Measurements from ENCODE around the gene CYB561A3.

The CYB561A3 gene

DNA sequence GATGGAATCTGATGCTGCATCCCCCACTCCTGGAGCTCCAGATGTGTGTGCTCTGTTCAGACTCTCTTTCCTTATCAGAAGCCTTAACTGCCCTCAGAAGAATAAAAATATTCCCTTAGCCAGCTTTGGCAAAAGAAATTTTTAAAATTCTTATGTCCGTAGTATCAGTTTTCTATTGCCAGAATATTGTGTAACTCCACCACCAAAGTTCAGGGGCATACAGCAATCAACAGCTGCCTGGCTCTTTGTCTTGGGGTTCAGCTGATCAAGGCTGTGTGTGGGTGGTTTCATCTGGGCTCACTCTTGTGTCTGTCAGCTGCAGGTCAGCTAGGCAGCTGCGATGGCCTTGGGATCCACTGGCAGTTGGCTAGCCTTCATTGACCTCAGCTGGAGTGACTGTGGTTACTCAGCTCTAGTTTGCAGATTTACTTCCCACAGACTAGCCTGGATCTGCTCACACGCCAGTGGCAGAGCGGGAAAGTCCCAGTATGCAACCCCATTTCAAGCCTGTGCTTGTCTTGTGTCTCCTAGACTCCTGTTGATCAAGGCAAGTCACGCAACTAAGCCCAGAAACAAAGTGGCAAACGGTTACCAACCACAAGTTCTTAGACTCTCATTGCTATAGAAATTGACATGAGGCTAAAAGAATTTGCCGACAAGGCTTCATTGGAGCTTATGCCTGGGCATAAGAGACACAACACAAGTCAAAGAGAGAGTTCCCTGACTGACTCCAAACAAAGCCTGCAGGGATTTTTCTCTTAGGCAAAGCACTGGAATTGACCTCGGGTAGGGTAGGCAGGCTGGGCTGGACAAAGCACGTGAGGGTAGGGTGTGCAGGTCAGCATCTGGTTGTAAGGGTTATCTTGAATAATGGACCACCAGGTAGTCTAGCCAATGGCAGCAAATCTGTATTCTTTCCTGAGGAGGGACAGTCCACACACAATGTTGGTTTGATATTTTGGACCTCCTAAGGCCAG, 8.0 kb upstream of the CYB561A3 start:
- DNase-seq: no peak

DNA sequence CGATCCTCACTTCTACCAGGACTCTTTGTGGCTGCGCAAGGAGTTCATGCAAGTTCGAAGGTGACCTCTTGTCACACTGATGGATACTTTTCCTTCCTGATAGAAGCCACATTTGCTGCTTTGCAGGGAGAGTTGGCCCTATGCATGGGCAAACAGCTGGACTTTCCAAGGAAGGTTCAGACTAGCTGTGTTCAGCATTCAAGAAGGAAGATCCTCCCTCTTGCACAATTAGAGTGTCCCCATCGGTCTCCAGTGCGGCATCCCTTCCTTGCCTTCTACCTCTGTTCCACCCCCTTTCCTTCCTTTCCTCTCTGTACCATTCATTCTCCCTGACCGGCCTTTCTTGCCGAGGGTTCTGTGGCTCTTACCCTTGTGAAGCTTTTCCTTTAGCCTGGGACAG, 7.0 kb upstream of the CYB561A3 start:
- no peak for DNase-seq

DNA sequence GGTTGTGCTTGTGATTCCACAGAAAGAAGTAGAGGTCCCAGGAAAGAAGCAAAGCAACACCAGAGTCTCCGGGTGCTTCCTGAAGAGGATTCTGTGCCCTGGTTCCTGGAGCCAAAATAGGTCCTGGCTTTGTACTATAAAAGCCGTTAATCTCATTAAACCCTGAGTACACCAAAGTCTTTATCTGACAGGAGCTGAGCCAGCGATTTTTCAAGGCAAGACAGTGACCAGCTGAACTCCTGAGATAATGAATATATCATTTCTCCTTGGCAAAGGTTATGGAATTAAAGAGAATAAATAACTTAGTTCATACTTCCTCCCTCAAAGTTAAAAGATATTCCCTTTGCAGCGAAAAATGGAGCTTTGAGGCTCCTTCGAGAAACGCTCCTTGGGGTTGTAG, 5.7 kb upstream of the CYB561A3 start:
- DNase-seq: no peak

DNA sequence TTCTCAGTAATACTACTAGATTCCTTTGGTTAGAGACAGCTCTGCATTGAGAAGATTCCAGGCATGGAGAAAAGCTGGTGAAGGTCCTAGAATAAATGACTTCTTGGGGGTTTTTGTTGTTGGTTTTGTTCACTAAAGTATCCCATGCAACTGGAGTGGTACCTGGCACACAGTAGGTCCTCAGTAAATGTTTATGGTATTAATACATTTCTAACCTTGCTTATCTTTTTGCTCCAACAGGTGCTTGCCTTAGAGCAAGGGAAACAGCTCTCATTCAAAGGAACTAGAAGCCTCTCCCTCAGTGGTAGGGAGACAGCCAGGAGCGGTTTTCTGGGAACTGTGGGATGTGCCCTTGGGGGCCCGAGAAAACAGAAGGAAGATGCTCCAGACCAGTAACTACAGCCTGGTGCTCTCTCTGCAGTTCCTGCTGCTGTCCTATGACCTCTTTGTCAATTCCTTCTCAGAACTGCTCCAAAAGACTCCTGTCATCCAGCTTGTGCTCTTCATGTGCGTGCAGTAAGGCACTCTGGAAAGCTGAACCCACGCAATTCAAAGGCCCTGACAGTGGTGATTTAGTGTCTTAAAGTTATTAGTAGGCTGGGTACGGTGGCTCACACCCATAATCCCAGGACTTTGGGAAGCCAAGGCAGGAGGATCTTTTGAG, 2.5 kb upstream of the CYB561A3 start:
- no peak for DNase-seq

DNA sequence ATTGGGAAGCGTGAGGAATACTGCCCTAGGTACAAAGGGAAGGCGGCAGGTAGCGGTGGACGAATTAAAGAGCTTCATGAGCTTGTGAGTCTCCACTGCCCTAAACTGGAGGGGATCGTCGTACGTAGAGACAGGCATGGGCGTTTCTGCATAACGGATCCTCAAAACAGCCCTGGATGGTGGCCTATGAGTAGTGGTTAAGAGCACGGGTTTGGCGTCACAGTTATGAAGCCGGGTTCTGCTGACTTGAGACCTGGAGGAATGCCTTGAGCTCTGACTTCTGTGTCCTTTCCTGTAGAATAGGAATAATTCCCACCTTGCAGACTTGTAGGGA, 827 bp upstream of the CYB561A3 start:
- peak in 1 of 2 experiments; percentile 39 for DNase-seq

DNA sequence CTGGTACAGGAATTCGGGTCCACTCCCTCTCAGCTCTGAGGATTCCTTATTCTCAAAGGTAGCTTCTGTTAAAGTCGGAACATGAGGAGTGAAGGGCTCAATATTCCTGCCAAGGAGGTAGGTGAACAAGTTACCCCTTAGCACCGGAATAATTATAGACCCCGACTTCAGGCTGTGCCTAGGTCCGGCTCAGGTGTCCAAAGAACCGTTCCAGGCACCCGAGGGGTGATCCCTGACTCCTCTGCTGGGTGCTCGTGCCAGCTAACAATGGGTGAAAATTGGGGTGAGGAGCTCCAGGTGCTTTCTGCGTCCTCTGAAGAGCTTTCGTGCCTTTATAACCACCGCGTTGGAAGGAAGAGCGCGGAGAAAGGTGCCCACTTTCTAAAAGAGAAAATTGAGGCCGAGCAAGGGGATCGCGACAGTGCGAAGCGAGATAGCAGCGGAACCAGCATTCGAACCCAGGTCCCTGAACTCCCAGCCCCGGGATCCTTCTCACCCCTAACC, 393 bp downstream of the CYB561A3 start:
- no peak for DNase-seq

DNA sequence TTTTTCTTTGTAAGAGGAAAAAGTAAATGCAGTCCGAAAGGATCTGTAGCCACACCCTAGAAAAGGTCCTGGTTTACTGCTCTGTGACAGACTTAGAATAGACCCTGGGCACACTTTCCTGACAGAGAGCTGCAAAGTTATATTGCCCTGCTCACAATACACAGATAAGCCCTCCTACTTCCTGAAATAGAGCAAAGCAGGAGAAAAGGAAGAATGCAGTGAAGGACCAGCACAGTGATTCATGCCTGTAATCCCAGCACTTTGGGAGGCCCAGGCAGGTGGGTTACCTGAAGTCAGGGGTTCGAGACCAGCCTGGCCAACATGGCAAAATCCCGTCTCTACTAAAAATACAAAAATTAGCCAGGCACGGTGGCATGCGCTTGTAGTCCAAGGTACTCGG, 2.2 kb downstream of the CYB561A3 start:
- DNase-seq: no peak

DNA sequence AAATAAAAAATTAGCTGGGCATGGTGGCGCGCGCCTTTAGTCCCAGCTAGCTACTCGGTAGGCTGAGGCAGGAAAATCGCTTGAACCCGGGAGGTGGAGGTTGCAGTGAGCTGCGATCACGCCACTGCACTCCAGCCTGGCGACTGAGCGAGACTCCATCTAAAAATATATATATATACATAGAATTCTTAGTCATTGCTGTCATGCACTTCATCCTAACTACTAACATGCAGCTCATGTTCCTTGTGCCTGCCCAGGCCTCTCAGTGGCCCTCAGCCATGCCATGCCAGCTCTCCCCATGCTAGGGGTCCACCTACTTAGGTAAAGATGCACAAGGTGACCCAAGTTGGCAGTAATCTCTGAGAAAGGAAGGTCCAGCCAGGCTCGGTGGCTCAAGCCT, 3.1 kb downstream of the CYB561A3 start:
- DNase-seq: no peak

DNA sequence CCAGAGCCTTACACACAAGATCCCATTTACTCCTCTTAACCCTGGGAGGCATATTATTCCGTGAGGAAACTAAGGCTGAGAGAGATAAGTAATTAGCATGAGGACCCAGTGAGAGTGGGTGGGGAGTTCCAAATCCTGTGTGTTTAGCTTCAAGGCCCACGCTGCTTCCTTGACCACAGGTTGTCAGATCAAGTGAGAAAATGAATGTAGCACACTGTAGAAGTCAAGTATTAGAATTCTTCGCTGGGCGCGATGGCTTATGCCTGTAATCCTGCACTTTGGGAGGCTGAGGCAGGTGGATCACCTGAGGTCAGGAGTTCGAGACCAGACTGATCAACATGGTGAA, 3.8 kb downstream of the CYB561A3 start:
- no peak for DNase-seq

DNA sequence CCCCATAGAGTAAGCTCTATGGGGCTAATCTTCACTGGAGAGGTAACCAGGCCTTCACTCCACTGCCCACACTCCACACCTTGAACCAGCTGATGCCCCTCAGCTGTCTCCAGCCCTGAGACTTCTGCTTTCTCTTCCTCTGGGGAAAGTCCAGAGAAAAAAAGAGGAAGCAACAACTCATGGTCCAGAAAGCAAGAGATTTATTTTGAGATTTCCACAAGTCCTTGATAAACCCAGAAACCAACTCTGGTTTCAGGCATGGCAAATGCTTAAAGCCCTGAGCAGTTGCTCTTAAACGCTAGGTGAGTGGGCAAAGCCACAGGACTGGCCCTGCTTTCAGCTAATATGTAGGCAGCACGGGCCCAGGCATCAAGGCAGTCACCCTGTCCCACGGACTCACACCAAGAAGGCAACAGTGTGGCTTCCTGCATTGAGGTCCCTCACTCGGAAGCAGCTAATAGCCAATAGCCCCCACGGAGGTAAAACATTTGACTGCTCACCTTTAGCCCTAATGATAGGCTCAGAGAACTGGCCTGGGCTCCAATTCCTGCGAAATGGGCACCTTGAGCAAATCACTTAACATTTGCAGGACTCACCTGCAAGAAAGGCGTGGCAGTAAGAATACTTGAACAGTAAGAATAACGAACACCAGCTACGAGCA, 4.3 kb downstream of the CYB561A3 start:
- DNase-seq: no peak

DNA sequence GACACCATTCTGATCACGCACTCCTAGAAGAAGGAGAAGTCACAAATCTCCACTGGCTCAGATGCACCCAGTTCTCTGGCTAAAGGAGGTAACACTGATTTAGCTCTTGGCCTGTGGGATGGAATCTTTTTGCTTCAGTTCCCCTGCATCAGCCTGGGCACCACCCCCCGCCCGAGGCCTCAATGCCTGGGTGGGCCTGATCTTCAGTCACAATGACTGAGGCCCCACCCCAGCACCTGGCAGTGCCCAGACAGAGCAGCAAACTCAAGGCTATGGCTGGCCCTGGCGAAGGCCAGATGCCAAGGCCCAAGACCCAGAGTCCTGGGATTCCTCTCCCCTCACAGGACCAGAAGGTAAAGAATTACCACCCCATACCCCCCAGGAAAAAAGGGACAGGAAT, 5.0 kb downstream of the CYB561A3 start:
- DNase-seq: no peak

DNA sequence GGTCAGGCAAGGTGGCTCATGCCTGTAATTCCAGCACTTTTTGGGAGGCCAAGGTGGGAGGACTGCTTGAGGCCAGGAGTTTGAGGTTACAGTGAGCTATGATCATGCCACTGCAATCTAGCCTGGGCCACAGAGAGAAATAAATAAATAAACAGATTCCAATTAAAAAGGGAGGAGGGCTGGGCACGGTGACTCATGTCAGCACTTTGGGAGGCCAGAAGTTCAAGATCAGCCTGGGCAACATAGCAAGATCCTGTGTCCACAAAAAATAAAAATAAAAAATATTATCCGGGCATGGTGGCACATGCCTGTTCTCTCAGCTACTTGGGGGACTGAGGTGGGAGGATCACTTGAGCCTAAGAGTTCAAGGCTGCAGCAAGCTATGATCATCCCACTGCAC, 7.5 kb downstream of the CYB561A3 start:
- DNase-seq: no peak

DNA sequence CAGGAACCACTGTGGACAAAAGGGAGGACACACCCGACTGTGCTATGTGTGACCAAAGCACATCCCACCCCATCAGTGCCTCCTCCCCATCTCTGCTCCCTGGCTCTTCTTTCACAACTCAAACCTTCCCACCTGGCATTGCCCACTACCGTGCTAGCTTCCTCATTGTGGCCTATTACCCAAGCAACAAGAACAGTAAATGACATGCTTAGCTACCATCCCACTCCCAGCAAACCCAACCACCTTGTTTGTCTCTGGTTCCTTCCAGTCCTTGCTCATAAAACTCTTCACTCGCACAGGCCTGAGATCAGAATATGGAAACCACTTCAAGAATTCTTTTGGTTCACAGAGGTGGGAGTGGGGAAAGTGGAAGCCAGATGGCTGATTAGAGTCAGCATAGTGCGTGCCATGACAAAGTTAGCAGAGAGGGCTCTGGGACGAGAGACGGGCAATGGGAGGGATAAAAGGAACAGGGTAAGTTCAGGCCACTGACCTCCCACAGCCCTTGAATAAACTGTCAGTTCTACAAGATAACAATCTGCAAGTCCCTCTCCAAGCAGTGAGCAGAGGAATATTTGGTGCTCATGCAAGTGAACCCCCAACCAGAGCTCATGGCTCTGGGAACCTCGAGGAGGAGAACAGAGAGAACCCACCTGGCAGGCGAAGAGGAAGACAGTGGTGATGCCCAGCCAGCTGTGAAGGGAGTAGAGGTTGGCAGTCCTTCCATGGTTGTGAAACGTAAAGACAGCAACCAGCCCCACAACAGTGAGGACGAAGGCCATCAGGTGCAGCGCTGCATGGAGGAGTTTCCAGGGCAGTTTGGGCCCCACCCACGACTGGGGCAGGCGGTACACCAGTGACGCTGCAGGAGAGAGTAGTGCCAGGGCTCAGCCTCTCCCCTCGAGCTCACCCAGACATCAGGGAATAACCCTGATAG, 8.3 kb downstream of the CYB561A3 start:
- no peak for DNase-seq

DNA sequence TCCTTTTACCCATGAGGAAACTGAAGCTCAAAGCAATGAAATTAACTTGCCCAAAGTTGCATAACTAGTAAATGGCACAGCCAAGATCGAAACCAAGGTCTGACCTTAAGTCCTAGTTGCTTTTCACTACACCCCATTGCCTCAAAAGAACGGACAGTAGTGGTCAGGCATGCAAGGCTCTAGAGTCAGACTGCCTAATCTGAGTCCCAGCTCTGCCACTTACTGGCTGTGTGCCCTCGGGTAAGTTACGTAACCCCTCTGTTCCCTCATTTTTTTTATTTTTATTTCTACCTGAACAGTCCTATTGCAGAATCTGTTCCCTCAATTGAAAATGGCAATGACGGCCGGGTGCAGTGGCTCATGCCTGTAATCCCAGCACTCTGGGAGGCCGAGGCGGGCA, 9.6 kb downstream of the CYB561A3 start:
- DNase-seq: no peak

DNA sequence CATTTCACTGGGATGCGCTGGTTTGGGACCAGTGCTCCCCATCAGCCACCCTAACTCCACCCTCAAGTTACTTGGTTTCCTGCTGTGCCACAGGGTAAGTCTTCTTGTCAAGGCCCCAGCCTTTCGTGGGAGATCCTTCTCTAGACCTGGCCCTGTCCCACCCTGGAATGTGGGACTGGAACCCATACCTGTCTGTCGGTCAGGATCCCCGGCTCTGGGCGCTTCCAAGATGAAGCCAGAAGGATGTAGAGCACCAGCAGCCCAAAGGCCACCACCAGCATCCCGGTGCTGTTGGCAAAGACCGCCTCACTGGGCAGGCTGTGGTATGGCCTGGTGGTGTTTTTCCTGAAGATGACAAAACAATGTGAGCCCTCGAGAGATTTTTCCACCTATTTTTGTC, 10.9 kb downstream of the CYB561A3 start:
- DNase-seq: no peak

DNA sequence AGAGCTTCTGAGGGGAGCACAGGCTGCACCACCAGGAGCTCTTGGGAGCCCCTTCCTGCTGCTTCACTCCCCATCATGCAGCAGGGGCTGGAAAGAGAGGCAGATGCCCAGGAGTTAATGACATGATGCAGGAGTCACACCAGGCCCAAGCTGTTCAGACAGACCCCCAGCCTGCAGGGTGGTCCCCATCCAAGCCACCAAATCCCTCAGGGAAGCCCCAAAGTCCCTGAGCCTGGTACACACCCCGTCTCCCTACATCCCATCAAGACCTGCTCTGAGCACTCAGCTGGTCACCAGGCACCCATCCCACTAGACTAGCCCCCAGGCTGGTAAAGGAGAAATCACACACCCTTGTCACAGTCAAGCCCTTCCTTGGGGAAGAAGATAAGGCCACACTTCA, 11.3 kb downstream of the CYB561A3 start:
- no peak for DNase-seq

DNA sequence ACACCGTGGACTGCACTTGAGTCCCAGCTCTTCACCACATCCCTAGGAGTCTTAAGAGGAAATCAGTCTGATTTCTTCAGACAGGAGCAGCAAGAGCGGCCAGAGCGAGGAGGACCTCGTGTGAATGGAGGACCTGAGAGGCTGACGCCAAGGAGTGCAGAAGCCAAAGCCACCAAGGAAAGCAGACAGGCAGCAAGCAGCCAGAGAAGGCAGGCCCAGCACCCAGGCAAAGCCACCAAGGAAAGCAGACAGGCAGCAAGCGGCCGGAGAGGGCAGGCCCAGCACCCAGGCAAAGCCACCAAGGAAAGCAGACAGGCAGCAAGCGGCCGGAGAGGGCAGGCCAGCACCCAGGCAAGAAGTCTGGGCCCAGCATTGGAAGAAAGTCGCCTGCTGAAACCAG, 11.8 kb downstream of the CYB561A3 start:
- DNase-seq: no peak

DNA sequence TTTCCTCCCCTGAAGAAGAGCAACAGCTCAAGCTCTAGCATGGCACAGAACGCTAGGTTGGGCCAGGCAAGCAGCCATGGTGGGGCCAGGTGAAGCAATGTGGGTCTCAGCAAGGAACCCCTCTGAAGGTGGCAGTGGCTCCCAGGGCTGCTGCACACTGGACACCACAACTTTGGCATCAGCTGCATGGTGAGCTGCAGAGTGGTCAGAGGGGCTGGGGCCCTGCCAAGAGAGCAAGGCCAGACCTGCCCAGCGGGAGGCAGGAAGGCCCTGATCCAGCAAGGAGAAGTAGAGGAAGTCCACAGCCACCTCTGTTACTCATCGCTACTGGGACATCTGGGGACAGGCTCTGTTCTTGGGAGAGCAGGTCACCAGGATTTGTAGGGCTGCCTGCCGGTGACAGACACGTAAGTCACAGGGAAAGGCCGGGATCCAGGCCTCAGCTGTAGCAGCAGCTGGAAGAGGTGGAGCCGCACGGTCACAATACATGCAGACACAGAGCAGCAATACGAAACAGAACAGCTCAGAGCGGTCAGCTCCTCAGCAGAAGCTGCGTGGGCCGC, 12.4 kb downstream of the CYB561A3 start:
- no peak for DNase-seq

DNA sequence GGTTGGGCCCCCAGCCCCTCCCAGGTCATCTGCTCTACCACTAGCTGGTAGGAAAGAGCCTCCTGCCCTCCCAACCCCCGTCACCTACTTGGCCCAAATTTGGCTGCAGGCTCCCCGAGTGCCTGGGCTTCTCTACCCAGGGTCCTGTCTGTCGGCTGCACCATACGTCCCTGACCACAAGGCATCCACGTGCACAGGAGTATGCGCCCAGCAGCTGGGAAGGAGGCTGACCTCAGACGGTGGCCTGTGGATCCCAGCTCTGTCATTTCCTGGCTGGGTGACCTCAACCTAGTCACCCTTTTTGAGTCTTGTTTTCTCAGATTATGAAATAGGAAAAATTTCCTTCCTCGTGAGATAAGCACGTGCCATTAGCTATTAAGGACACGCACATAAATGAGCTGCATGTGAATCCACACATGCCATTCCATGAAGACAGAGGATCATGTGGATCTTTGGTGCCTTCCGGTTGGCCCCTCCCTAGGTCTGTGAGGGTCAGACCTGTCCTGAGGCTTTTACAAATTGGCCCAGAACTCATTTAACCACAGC, 13.7 kb downstream of the CYB561A3 start:
- DNase-seq: no peak

DNA sequence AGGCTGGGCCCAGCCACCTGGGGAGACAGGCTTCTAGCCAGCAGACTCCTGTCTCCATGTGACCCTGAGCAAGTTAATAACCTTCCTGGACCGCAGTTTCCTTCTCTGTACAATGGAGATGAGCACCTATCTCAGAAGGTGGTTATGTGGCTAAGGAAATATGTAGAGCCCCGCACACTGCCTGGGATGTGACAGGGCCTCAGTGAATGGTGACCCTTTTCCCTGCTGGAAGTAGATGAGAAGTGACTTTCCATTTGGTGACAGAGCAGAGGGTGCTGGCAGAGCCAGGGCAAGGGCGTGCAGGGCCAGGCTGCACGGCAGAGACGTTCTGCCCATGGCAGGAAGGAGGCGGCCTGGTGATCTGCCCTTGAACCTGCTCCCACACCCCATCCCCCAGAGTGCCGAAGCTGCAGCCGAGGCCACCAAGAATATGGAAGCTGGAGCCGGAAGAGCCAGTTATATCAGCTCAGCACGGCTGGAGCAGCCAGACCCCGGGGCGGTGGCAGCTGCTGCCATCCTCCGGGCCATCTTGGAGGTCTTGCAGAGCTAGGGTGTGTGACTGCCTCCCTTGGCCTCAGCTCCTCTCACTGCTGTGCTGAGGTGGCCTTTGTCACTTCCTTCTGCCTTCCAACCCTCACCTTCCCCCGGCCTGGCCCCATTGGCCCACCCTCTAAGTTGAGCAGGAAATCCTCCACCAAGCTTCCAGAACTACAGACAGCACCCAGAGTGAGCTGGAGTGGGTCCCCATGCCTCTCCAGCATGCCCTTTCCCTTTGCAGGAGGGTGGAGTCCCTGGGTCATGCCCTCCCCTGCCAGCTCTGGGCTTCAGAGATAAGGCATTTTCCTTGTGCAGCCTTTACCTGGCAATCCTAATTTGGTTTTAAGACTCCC, 15.5 kb downstream of the CYB561A3 start:
- no peak for DNase-seq

DNA sequence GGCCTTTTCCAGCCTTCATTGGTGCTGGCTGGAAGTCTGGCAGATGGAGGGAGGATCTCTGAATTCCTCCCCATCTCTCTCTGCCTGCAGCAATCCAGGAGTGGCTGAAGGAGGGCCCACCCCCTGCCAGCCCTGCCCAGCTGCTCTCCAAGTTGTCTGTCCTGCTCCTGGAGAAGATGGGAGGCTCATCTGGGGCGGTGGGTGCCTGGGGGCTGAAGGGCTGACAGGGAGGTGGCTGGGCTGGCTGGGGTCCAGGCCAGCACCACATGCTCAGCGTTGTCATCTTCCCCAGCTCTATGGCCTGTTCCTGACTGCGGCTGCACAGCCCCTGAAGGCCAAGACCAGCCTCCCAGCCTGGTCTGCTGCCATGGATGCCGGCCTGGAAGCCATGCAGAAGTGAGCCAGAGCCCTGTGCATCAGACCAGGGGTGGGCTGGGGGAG, 16.5 kb downstream of the CYB561A3 start:
- DNase-seq: no peak
